HT1080 (cell line): Measurements from ENCODE around the gene PIK3R6. TPM values are rescaled to one million over a fixed set of nuclear protein-coding genes. Genes with fewer than 3 reads are reported as not detected.

Experiments used
- DNase-seq: peaks from one replicate; pipeline ENCODE4 v3.0.0-alpha.2; 2015; ENCODE audit warnings: low read depth
- total RNA-seq: library from RNA; depleted of rRNA; stranded (reverse); fragments of >200 nt; shearing (Covaris generic); gene quantifications from 2 replicates; pipeline ENCODE4 v1.2.3, GENCODE V29; 2014; rRNA removed

The PIK3R6 gene
- total RNA-seq, 1 experiment from 2014 or later: not detected

- no peak for DNase-seq
These were observed 112.6 kb downstream of the PIK3R6 start for GRCh38 chr17:8754890-8755289.

GRCh38 chr17:8753976-8754440, 113.5 kb downstream of the PIK3R6 start:
- DNase-seq: peak; percentile 22

- no peak for DNase-seq
These were observed 114.1 kb downstream of the PIK3R6 start for GRCh38 chr17:8753136-8753975.

Other genes starting within 250 kb of the PIK3R6 start
- gene MYH10, start 236.9 kb downstream of the PIK3R6 start, total RNA-seq: 29.2 and 35.8 TPM in 2 replicates
- gene CCDC42, start 122.8 kb downstream of the PIK3R6 start, total RNA-seq: not detected in 2 replicates
- gene SPDYE4, start 109.1 kb downstream of the PIK3R6 start, total RNA-seq: not detected in 2 replicates
- gene MFSD6L, start 68.3 kb downstream of the PIK3R6 start, total RNA-seq: not detected in 2 replicates
- gene PIK3R5, start 98.0 kb upstream of the PIK3R6 start, total RNA-seq: not detected in 2 replicates
- gene NTN1, start 153.8 kb upstream of the PIK3R6 start, total RNA-seq: 0.03 TPM in 1 of 2 replicates, not detected in the other